ENCODE data around the gene DERL2.
"Not testable (repeated sequence)": the region's sequence is repeated elsewhere in the genome, so short reads cannot be mapped to it uniquely, and the experiment has no call there.

Gene DERL2

DNA sequence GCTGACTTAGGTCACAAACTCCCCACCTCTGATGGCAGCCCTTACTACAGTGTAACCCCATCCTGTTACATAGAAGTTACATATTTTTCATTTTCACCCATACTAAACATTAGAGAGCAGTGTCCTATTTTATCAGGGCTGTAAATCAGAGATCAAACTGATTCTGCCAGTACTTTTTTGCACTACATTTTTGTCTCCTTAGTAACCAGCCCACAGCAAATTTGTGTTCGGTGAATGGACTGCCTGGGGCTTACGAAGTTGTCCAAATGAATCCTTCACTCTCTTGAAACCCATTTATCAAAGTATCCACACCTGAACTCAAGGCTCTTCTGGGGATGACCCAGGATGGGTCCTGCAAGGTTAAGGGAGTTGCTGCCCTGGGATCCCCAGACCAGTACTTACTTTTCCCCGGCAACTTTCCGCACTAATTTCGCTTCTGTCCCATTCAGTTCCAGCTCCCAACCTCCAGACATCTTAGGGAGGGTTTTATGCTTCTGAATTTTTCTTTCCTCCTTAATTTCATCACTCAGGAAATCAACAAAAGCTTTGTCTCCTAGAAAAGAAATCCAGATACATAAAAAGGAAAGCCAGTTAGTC, 48.2 kb downstream of the DERL2 start:
- DNase-seq (ENCODE audit: low read depth): no peak

- not testable (repeated sequence) for DNase-seq (ENCODE audit: low read depth)
Observed at GRCh38 chr17:5435781-5436315, 50.1 kb downstream of the DERL2 start.

DNA sequence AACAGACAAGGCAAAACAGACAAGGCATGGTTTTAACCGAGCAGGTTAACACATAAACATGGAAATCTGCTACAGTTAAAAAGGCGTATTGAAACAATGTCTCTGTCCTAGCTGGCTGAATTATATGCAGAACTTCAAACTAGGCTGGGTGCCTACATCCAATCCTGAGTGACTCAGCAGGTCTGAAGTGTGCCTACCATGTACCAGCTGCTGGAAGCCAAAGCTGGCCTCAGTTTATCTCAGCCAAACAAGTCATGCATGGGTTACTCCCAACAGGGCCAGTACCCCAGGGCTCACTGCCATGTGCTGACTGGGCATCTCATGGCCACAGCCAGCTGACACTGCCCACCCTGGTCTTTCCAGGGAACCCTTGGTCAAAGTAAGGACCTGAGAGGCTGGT, 51.0 kb downstream of the DERL2 start:
- DNase-seq (ENCODE audit: low read depth): no peak

DNA sequence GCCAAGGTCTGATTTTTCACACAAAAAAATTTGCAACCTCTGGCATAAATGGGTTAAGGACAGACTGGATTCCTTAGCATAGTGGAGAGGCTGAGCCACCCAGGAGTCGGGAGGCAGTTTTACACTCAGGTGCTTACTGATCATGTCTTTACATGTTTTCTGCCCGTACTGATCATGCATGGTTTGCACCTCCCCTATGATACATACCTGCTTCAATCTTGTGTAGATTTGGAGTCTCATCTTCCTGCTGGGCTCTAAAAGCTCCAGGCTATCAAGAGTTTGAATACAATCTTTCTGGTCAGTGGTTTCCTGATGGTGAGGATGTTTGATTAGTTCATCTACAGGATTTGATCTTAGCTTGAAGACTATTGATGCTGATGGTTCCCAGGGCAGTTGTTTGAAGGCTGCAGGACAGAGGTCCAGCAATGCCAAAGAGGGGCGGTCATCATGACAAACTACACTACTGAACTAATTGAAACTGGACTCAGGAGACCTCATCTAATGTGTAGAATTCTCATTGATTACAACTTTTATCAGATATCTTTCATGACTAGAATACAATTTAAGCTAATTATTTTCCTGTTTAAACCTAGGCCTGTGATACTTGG, 53.9 kb downstream of the DERL2 start:
- no peak for DNase-seq (ENCODE audit: low read depth)

GRCh38 chr17:5431234-5431633, 54.7 kb downstream of the DERL2 start:
- DNase-seq (ENCODE audit: low read depth): not testable (repeated sequence)

DNA sequence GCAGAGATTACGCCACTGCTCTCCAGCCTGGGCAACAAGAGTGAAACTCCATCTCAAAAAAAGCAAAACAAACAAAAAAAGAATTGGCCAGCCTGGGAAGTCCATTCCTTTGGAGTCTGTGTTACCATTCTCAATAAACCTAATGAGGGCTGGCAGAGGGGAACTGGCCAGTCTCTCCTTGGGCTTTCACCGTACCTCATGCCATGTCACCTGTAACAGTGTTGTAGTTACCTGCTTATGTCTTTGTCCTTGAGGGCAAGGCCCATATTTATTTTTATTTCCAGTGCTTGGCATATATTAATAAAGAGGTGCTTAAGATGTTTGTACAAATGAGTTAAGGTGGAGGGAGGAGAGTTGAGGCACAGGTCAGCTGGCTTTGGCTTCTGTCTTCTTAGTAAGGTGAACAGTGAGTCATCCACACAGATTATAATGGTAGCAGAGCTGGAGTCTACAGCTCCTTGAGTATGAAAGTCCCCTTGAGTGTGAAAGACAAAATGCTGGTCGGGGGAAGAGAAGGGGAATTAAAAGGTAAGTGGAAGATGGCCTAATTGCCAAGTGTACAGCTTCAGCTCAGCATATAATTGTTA, 55.5 kb downstream of the DERL2 start:
- no peak for DNase-seq (ENCODE audit: low read depth)

GRCh38 chr17:5429191-5429887, 56.6 kb downstream of the DERL2 start:
- no peak for DNase-seq (ENCODE audit: low read depth)

DNA sequence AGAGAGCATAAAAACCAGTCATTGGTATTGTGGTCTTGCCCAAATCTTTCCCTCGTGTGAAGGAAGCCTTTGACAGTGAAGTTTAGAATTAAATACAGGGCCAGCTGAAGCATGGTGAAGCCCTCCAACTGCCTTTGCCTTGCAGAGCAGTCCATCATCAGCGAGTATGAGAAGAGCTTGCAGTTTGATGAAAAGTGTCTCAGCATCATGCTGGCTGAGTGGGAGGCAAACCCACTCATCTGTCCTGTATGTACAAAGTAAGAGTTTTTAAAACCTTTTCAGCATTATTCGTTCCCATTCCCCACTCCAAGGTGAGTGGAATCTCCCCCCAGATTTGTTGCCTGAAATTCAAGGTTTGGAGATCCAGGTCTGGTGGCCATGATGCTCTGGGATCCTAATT, 60.2 kb downstream of the DERL2 start:
- no peak for DNase-seq (ENCODE audit: low read depth)

DNA sequence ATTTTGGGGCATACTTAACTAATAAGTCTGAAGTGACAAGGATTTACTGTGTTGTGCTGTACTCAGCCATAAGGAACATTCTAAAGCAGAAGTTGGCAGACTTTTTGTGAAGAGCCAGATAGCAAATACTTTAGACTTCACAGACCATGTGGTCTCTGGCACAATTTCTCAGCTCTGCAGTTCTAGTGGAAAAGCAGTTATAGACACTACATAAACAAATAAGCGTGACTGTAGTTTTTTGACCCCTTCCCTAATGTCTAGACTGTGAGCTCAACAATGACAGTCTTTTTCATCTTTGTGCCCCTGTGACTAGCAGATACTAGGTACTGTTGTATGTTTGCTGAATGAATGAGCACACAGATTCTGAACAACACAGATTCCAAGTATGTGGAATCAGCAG, 61.1 kb downstream of the DERL2 start:
- DNase-seq (ENCODE audit: low read depth): no peak

DNA sequence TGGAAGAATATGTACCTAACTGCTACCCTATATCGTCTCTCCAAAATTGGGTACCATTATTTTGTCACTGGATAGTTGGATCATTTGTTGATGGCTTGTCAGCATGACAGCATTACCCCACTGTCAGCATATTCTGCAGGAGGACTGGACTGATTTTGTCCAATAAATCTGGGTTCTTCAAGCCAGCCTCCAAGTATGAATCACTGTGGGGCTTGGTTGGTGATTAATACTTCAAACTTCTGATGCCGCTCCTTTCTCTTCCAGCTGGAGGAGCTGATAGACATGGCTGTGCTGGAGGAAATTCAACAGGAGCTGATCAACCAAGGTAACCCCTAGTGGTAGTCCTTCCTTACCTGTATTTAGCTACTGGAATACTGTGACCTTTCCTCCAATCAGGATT, 63.5 kb downstream of the DERL2 start:
- no peak for DNase-seq (ENCODE audit: low read depth)
